GM18868 (cell line): ENCODE data around the gene CRLF1.

Source experiments
- ATAC-seq: cut with Tn5 transposase; IDR thresholded peaks from one replicate; pipeline ENCODE4 v1.9.1; 2021; ENCODE audit warnings: mild to moderate bottlenecking, moderate library complexity; ENCODE audit not compliant: unreplicated experiment

CRLF1 gene

DNA sequence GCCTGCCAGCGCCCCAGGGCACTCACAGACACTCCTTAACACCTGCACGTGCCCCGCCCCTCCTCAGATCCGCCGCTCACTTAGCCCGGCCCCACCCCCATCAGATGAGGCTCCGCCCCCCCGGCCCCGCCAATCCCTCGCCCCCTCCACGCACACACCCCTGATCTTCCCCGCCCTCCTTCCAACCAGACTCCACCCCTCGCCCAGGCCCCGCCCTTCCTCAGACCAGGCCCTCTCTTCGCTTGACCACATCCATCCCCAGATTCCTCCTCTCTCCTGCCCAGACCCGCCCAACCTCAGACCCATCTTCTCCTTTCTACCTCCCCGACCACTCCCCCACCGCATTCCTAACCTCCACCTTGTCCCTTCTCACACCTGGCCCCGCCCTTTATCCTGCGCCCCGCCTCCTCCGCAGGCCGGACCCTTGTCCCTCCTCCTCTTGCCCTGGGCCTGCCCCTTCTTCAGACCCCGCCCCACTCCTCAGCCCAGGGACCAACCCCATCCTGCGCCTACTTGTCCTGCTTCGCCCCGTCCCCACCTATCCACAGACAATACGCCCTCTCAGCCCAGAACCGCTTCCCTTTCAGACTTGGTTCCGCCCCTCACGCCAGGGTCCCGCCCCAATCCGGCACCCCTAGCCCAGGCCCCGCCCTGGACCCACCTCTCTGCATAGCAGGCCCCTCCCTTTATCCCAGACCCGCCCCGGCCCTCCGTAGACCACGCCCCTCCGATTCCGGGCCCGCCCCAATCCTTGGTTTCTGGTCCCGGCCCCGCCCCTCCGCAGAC, 29.8 kb upstream of the CRLF1 start:
- ATAC-seq: peak; percentile 86

DNA sequence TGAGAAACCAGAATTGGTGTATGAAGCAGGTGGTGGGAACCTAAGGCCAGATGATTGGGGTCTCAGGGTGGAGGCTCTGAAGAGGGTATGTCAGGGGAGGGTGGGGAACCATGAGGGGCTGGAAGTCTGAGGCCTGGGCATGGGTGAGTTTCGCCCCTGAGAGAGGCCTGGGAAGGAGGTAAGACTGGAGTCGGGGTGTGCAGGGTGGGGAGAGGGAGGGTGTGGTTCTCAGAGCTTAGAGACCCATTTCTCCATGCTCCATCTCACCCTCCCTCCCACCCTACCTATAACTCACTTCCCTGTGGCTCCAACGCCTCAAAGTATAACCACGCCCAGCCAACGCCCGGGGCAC, 29.2 kb upstream of the CRLF1 start:
- no peak for ATAC-seq

DNA sequence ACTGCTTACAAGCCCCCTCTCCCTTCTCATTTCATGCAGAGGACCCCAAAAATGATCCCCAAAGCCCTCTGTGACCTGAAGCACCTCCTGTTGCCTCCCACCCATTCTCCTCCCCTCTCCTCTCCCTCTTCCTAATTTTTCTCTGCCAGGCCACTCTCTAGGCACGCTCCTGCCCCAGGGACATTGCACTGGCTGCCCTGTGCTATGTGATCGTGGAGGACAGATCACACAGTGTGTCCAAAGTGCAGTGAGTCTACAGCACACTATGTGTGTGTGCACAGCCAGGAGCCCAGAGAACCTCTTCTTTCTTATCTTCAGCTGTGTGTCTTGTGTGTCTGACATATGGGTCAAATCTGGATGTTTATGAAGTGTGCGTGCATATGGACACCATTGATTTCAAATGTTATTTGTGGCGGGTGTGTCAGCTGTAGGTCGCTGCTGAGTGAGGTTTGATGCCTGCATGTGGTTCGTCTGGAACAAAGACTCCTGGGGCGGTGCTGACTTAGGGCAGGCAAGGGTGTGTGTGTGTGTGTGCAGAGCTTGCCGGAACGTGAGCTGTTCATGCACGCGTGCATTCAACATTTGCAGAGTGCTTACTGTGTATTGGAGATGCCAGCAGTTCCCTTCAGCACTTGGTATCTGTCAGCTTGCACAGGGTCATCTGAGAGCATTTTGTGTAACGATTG, 28.2 kb upstream of the CRLF1 start:
- no peak for ATAC-seq

DNA sequence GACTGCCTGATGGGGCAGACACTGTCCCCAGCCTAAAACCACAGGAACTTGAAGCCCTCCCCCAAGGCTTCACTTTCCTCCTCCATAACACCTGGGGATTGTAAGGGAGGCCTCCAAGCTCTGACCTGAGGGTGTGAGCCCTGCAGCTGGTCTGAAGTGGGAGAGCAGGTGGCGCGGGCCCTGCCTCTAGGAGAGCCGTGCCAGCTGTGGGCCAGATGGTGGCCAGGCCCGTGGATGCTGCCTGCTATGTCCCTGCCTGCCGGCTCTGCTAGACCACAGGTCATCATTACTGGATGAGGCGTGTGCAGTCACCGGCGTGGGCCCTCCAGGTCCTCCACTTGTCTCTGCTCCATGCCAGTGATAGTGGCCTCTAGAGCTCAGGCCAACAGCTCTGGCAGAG, 26.7 kb upstream of the CRLF1 start:
- no peak for ATAC-seq

DNA sequence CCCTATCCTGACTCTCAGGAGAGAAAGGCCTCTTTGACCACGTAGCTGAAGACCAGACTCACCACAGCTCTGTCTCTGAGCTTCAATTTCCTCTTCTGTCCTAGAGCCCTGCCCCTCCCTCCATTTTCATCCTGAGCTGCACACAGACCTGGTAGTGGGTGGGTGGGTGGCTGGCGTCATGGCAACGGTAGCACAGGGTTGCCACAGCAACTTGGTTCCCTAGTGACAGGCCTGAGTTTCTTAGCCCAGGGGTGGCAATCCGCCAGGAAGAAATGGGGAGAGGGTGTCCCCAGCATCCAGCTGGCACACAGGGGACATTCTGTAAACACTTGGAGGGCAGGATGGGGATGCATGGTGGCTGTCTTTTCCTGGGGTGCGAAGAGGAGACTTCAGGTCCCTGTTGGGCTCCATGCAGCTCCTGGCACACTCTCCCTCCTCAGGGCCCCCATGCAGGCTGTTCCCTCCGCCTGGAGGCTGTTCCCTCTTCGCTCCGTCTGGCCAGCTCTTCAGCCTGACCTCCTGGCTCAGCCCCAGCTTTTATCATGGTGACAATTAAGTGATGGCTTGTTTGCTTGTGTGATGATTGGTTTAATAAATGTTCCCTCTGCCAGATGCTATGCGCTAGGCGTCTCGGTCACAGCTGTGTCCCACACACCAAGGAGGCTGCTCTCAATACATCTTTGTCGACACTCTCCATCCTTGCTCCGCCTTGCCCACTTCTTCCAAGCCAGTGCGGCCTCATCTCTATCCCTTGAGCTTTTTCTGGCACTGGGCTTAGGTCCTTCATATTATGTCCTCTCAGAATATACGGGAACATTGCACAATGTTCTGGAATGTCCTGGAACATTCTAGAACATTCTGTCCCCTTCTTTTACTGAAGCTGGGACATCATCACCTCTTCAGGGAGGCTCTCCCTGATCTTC, 22.8 kb upstream of the CRLF1 start:
- ATAC-seq: no peak

DNA sequence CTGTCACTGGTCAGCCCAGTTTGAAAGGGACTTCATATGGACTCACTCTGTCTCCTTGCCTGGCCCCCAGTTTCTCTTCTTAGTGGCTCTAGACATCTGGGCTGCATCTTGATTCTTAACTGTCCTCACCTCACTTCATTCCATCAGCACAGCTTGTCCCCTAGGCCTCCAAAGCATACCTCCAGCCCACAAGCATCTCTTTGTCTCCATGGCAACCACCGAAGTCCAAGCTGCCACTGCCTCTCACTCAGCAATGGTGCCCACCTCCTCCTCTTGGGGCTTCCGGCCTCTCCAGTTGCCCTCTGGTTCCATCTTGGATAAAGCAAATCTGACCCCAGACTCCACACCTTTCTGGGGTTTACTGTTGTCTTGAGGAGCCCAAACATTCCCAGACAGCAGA, 20.3 kb upstream of the CRLF1 start:
- no peak for ATAC-seq

DNA sequence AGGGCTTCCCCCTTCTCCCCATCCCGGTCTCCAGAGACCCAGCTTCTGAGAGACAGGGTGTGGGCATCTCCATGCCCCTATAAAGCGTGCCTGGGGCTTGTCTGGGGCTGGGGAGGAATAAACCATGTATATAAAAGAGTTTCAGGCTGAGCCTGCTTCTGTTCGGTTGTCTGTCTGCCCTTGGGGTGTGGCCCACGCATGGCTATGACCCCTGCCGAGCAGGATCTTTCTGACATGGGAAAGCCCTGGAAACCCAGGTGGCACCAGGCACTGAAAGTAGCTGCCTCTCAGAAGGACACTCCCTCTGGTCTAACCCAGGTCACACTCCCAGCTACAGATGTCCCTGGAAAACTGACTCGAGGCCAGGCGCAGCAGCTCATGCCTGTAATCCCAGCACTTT, 14.3 kb upstream of the CRLF1 start:
- ATAC-seq: no peak

DNA sequence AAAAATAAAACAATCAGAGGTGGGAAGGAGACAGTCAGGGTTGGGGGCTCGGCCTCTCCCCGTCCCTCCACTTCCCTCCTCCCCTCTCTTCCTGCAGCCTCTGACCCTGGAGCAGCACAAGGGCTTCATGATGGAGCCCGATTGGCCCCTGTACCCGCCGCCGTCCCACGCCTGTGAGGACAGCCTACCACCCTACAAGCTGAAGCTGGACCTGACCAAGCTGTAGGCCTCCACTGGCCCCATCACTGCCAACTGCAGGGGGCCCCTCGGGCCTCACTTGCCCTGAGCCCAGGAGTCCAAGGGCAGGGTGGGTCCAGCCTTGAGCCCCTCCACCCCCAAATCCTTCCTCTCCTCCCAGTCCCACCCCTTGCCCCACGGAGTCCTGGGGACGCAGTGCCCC, 13.7 kb upstream of the CRLF1 start:
- no peak for ATAC-seq

DNA sequence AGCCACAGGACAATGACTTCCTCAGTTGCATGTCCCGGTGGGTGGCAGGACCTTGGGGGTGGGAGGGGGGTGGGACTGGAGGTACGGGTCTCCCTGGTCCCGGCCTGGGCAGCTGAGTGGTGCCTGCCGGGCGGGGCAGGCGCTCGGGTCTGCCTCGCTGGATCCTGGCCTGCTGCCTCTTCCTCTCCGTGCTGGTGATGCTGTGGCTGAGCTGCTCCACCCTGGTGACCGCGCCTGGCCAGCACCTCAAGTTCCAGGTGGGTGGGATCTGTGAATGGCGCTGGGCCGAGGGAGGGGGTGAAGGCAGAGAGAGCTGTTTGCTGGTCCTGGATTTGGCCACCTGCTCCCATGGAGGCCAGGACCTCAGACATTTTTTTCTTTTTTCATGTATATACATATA, 11.6 kb upstream of the CRLF1 start:
- ATAC-seq: no peak

DNA sequence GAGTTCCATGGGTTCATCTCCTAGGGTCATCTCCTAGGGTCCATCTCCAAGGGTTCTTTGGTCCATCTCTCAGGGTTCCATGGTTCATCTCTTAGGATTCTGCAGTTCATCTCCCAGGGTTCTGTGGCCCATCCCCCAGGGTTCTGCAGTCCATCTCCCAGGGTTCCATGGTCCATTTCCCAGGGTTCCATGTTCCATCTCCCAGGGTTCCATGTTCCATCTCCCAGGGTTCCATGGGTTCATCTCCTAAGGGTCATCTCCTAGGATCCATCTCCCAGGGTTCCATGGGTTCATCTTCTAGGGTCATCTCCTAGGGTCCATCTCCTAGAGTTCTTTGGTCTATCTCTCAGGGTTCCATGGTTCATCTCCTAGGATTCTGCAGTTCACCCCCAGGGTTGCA, 11.0 kb upstream of the CRLF1 start:
- no peak for ATAC-seq

DNA sequence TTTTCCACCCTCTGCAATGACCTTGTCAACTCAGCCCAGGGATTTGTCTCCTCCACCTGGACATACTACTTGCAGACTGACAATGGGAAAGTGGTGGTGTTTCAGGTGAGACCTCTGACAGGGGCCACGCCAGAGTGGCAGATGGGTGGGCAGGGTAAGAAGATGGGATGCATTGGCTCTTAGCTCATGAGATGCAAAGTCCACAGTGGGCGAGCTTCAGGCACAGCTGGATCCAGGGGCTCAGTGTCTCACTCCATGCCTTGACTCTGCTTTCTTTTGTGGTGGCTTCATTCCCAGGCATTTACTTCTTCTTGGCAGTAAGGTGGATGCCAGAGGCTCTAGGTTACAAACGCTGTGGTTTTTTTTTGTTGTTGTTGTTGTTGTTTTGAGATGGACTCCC, 9.4 kb upstream of the CRLF1 start:
- ATAC-seq: no peak

DNA sequence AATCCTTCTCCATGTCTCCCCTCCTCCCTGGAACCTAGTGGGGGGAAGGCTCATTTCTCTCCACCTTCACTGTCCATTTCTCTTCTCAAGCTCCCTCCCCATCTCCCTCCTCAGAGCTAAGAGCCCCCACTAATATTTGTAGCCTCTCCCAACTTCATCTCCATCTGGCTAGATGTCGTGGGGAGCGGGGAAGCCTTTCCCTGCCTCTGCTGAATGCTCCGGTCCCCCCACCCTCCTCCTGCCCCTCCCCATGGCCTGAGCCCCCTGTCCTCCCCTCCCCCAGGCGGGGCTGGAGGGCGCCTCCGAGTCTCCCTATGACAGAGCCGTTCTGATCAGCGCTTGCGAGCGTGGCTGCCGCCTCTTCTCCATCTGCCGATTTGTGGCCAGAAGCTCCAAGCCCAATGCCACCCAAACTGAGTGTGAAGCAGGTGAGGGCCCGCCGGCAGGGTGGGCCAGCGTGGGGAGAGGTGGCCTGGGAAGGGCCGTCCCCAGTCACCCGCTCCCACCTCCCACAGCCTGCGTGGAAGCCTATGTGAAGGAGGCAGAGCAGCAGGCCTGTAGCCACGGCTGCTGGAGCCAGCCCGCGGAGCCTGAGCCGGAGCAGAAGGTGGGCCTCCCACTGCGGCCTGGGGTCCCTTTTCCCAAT, 7.1 kb upstream of the CRLF1 start:
- ATAC-seq: no peak

DNA sequence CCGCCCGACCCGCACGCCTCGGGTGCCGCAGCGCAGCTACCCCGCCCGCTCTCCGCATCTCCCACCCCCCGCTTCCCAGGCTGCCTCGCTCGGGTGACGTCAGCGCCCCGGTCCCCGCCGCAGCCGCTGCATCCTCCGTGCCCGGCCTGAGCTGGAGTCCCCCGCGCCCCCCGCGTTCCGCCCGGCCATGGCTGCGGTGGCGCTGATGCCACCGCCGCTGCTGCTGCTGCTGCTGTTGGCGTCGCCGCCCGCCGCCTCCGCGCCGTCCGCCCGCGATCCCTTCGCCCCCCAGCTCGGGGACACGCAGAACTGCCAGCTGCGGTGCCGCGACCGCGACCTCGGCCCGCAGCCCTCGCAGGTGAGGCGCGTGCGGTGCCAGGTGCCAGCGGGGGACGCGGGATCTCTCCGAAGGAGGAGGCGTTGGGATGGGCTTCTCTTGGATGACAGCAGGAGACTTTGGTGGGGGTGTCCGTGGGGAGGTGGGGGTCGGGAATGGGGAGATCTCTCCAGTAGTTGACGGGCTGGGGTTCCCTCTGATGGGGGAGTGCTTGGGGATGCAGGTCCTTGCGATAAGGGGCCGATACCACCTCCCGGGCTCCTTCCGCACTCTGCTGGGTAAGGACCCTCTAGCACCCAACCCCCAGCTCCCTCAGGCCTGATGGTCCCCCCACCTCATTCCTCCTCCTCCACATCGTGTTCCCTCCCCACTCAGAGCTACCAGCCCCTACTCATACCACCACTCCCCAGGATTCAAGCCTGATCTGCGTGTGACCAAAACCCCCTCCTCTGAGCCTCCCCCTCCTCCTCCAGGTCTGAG, 6.4 kb upstream of the CRLF1 start, which contains the start of gene TMEM59L:
TSS of gene TMEM59L (plus strand) at position 99 of the 817 bp plus-strand sequence. CDS start at position 188, 89 bp downstream.
- ATAC-seq: no peak

DNA sequence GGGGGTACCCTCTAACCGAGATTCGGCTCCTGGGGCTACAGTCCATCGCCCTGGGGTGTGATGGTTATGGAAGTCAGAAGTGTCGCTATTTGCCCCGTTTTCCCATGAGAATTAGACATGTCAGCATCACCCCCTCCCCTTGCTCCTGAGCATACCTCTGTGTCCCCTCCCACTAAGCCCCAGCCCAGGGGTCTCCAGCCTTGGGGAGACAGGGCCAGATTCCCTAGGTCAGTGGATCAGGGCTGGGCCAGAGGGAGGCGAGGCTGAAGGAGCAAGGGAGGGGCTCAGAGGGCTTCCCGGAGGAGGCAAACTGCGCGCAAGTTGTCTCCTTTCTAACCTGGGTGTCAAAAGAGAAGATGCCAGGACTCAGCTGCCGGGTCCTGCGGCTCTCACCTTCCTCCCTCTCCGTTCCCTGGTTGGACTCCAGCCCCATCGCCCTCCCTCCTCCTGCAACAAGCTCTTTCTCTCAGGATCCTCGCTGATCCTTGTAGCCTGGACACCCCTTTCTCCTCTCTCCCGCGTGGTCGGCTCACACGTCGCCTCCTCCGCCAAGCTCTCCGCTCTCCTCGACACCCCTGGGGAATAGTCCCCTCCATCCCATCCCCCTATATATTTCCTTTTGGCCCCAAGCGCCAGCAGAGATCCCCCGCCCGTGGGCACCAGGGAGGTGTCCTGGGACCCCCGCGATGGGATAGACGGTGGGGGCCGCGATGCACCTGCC, 5.6 kb upstream of the CRLF1 start:
- ATAC-seq: no peak

DNA sequence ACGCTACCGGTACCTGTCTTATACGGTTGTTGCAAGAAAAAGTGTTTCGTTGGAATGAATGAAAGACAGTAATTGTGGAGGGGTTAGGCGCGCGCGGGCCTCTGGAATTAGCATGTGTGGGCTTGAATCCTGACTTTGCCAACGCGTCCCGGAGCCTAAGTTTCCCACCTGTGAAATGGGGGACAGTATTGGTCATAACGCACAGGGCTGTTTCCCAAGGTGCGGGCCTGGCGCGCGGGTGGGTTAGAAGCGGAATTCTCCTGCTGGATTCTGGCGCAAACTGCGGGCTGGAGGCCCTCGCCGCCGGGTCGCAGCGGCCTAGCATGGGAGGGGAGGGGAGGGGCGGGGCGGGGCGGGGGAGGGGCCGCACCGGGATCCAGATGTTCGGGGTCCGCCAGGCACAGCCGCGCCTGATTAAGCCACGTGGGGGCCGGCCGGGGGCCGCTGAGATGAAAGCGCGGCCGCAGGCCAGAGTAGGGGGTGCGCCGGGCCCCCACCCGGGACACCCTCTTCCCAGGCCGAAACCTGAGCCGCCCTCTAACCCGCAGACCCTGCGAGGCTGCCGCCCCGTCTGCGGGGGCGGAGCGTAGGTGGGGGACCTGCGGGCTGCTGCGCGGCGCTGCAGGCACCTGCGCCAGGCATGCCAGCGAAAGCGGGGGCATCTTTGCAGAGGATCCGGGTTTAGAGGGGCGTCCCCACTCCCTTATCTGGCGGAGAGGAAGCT, 4.9 kb upstream of the CRLF1 start:
- no peak for ATAC-seq

DNA sequence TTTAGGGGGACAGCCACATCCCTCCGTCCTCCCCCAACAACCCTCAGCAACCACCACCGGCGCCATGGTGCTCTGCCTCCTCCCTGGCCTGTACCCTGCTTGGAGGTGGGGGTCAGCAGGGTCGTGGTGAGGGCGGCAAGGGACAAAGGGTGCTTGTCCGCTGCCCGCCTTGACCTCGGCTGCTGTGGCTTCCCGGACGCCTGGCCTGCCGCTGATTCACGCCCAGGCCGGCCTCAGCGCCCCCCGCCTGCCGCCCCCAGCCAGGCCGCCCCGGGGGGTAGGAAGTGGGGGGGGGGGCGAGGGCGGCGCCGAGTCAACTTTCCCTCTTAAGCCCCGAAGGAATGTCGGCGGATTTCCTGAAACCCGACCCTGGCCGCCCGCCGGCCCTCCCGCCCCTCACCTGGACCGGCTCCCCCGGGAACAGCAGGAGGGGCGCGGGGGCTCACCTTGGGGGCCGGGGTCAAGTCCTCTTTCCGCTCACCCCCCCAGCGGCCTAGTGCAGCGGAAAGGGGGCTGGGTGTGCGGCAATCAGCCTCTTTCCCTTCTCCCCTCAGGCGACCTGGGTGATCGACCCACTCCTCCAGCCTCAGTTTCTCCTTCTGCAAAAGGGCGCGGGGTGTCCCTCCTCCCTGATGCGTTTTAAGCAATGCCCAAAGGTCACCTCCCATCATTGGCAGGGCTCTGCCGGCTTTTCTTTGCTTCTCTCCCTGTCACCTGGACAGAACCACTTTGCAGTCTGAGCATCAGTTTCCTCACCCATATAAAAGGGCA, 4.1 kb upstream of the CRLF1 start:
- ATAC-seq: no peak

DNA sequence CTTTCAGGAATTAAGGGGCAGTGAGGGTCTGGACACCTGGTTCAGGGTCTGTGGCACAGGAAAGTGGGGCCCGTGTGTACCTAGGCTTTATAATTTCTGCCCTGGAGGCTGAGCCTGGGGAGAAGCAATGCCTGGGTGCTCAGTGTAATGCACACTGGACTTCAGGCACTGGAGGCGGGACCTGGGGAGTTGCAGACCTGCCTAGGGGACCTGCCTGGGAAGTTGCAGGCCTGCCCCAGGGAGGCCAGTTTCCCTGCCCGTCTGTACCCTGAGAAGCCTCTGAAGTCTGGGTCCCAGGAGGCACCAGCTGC, 3.6 kb upstream of the CRLF1 start:
- no peak for ATAC-seq

DNA sequence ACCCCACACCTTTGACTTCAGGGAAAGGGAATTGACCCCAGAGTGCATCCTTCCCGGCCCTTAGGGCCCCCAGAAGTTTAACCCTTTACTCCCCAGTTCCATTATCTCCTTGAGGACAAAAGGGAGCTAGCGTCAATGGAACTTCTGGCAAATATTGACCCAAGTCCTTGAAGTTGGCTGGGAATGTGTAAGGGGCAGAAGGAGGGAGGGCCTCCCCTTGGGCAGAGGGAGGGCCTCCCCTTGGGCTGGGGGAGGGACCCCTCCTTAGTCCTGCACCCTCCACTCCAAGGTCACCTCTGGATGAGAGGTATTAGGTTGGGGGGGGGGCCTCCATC, 3.1 kb upstream of the CRLF1 start:
- no peak for ATAC-seq
